Stimulated activated CD4-positive, alpha-beta T cell treated with anti-CD3 and anti-CD28 coated beads, Interleukin-2, amount 100 ng/mL, for 48 hours (primary cell): Measurements from ENCODE around the gene MS4A6E.

Experiments used
- DNase-seq, 2 donors: peaks; one replicate each; pipeline ENCODE4 v3.0.0-alpha.2; 2020

Gene MS4A6E

GRCh38 chr11:60377401-60378136, 50.5 kb downstream of the MS4A6E start:
- DNase-seq = no peak

GRCh38 chr11:60378354-60378753, 51.3 kb downstream of the MS4A6E start, which contains the start of gene MS4A7:
Gene MS4A7, plus strand, starts transcription at chr11:60378532. Its CDS starts 4,610 bp downstream, at chr11:60383142.
- no peak for DNase-seq

- no peak for DNase-seq
Measured at GRCh38 chr11:60389279-60389910, 62.3 kb downstream of the MS4A6E start.

GRCh38 chr11:60390419-60390818, 63.4 kb downstream of the MS4A6E start:
- DNase-seq = no peak
